Erythroblast (primary cell): ENCODE data around the gene BTNL2.

Experiments
- GATA1 ChIP-seq: IDR thresholded peaks from 2 replicates; pipeline ENCODE4 v1.6.1; 2011; ENCODE audit warnings: low read depth, mild to moderate bottlenecking, control low read depth, low read length, moderate library complexity
- POLR2A ChIP-seq: IDR thresholded peaks from 2 replicates; pipeline ENCODE4 v1.6.1; 2011; ENCODE audit warnings: mild to moderate bottlenecking, low read length

DNA sequence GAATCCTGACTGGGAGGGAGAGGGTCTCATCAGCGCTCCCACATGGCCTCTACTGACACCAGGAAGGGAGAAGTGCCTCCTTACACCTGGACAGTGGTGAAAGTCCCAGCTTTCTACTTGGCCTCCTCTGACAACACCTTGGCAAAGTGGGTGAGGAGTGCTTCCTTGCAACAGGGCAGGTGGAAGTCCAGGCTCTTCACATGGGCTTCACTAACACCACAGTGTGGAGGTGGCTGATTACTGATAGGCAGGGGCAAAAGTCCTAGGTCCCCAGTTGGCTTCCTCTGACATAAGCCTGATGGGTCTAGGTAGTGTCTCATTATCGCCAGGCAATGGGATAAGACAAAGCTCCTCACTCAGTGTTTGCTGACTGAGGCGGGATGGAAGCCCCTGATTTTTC is 23.2 kb upstream of the BTNL2 start:
- TF ChIP-seq POLR2A (no peak), GATA1 (no peak)
